ENCODE data around the gene BICRAL. TPM values are rescaled to one million over a fixed set of nuclear protein-coding genes. Genes with fewer than 3 reads are reported as not detected.

Gene BICRAL
- total and polyA plus RNA-seq, 2 experiments from 2014 or later: 3.9 to 7.2 TPM

DNA sequence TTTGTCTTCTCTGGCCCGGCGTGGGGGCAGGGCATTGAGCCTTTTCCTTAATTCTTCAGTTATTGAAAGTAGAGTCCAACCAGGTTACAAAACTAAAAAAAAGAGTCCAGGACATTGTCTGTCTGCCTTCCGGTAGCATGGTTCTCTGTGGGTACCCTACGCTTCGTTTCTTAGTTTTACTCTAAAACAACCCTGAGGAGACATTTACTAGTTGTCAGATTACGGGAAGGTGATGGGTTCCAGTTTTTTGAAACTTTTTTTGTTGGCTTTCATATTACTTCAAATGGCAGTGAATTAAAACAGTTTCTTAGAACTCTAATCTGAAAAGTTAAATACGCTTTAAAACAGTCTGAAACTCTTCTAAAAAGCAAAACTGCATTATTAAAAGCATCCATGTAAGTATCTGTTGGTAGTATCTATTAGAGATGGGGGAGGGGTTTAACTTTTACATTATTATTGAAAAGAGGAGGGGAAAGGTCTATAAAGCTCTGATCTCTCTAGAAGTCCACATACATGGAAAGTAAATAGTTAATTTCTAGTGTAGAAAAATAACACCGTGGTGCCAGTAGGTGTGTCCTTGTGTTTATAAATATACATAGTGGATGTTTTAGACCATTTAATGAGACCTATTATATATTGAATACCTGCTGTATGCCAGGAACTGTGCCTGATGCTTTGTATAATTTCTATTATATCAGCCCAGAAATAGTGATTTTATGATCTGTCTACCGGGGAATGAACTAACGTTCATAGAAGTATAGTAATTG lies 2.2 kb downstream of the BICRAL start:
- peak overlapping the region; percentile 100 for H3K27ac ChIP-seq
- no peaks in the 10 kb centered on the region for H3K27me3 ChIP-seq
- peaks cover 3% of the 10 kb centered on the region for H3K36me3 ChIP-seq
- peak overlapping the region; percentile 98 for H3K4me3 ChIP-seq
- no peak for DNase-seq (ENCODE audit: low read depth in 1 of 2, low spot score in 1 of 2)
- H3K4me1 ChIP-seq (ENCODE audit: low read depth): peaks cover 16% of the 10 kb centered on the region
- TF ChIP-seq, protein P1, sequence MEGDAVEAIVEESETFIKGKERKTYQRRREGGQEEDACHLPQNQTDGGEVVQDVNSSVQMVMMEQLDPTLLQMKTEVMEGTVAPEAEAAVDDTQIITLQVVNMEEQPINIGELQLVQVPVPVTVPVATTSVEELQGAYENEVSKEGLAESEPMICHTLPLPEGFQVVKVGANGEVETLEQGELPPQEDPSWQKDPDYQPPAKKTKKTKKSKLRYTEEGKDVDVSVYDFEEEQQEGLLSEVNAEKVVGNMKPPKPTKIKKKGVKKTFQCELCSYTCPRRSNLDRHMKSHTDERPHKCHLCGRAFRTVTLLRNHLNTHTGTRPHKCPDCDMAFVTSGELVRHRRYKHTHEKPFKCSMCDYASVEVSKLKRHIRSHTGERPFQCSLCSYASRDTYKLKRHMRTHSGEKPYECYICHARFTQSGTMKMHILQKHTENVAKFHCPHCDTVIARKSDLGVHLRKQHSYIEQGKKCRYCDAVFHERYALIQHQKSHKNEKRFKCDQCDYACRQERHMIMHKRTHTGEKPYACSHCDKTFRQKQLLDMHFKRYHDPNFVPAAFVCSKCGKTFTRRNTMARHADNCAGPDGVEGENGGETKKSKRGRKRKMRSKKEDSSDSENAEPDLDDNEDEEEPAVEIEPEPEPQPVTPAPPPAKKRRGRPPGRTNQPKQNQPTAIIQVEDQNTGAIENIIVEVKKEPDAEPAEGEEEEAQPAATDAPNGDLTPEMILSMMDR (IDR thresholded peaks at IDR 0.05; ENCODE audit: low read depth, low read length): no peak
- H3K9me3 ChIP-seq (ENCODE audit: low read depth): no peaks in the 10 kb centered on the region

DNA sequence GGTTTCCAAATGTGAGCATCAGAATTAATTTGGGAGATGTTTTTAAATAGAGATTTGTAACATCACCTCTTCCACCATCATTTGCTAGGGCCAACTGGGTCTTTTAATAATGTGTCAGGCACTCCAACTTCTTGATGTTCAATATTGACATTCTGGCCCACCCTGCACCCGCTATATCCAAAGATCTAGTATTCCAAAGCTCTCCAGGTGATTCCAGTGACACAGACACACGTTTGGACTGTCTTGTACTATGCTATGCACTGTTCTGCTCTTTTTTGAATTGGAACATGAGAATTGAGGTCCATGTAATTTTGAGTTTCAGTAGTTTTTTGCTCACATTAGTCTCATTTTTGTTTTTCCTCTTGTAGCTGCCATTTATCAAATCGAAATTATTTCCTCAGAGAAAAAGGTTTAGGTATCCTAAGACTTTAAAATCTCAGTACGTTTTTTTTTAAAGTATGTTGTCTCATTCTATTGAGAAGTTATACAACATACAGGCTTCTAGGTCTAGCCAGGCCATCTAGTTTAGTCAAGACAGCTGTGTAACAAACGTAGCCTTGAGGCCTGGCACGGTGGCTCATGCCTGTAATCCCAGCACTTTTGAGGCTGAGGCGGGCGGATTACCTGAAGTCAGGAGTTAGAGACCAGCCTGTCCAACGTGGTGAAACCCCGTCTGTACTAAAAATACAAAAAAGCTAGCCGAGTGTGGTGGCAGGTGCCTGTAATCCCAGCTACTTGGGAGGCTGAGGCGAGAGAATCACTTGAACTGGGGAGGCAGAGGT lies 3.1 kb downstream of the BICRAL start:
- no peak for DNase-seq (ENCODE audit: low read depth in 1 of 2, low spot score in 1 of 2)
- H3K36me3 ChIP-seq: peaks cover 3% of the 10 kb centered on the region
- H3K4me3 ChIP-seq: peak overlapping the region; percentile 98
- TF ChIP-seq, protein P1 (IDR thresholded peaks at IDR 0.05; ENCODE audit: low read depth, low read length): no peak
- peaks cover 21% of the 10 kb centered on the region for H3K4me1 ChIP-seq (ENCODE audit: low read depth)
- no peak overlapping the region for H3K27ac ChIP-seq
- no peaks in the 10 kb centered on the region for H3K9me3 ChIP-seq (ENCODE audit: low read depth)
- H3K27me3 ChIP-seq: no peaks in the 10 kb centered on the region

DNA sequence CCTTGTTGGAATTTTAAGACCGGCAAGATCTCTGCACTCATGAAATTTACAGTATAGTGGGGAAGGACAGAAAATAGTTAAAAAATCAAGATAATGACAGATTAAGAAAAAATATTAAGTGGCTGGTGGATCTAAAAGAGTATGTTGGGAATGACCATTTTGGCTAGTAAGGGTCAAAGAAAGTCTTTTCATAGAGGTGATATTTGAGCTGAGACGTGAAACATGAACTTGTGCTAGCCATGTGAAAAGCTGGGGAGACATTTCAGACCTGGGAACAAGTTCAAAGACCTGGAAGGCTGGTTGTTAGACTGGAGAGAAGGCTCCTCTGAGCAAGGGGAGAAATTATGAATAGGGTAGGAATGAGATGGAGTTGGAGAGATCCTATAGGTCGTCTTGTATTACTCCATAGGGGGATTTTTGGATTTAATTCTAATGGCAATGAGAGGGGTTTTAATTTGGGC lies 4.7 kb downstream of the BICRAL start:
- Histone ChIP-seq H3K9me3 (ENCODE audit: low read depth) (no peaks in the 10 kb centered on the region), H3K27me3 (no peaks in the 10 kb centered on the region), H3K27ac (peak overlapping the region; percentile 41), H3K4me3 (no peak overlapping the region), H3K4me1 (ENCODE audit: low read depth) (peaks cover 25% of the 10 kb centered on the region), H3K36me3 (peaks cover 3% of the 10 kb centered on the region)
- TF ChIP-seq, protein P1 (IDR thresholded peaks at IDR 0.05; ENCODE audit: low read depth, low read length): no peak
- DNase-seq (ENCODE audit: low read depth in 1 of 2, low spot score in 1 of 2): no peak

DNA sequence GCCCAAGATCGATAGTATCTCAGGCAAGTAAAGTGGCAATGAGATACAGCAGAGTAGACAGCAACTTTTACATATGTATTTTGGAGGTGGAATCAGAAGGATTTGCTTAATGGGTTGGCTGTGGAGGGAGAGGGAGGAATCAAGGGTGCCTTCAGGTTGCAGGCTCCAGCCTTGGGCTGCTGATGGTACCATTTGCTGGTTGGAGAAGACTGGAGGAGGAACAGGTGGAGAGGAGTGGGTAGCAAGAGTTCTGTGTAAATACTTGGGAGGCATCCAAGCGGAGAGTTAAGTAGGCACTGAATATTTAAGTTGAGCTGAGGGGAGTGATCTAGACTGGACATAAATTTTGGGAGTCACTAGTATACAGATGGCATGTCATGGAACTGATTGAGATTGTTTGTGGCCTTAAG lies 5.2 kb downstream of the BICRAL start:
- Histone ChIP-seq H3K4me3 (no peak overlapping the region), H3K4me1 (ENCODE audit: low read depth) (peaks cover 25% of the 10 kb centered on the region), H3K9me3 (ENCODE audit: low read depth) (no peaks in the 10 kb centered on the region), H3K27me3 (no peaks in the 10 kb centered on the region), H3K27ac (peak overlapping the region; percentile 41), H3K36me3 (peaks cover 3% of the 10 kb centered on the region)
- TF ChIP-seq, protein P1 (IDR thresholded peaks at IDR 0.05; ENCODE audit: low read depth, low read length): no peak
- no peak for DNase-seq (ENCODE audit: low read depth in 1 of 2, low spot score in 1 of 2)

DNA sequence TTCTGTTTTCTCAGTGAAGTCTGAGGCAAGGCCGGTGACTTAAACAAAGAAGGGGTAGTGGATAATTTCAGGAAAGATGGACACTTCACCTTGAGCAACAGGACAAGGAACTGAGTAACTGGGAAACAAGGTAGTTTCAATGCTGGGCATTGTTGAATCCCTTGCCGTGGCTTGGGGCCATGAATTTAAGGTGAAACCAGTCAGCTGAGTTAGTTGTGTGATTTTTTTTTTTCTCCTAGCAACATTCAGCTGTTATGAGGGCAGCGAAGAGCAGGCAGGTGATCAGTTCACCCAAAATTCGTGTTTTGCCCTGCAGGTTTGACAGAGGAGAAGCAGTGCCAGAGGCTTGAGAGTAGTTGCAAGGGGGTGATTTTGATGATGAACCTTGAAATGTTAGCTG lies 6.8 kb downstream of the BICRAL start:
- no peak for DNase-seq (ENCODE audit: low read depth in 1 of 2, low spot score in 1 of 2)
- no peak overlapping the region for H3K4me3 ChIP-seq
- no peaks in the 10 kb centered on the region for H3K9me3 ChIP-seq (ENCODE audit: low read depth)
- H3K27ac ChIP-seq: peak overlapping the region; percentile 75
- no peaks in the 10 kb centered on the region for H3K27me3 ChIP-seq
- TF ChIP-seq, protein P1 (IDR thresholded peaks at IDR 0.05; ENCODE audit: low read depth, low read length): no peak
- no peaks in the 10 kb centered on the region for H3K36me3 ChIP-seq
- peaks cover 25% of the 10 kb centered on the region for H3K4me1 ChIP-seq (ENCODE audit: low read depth)
